NCI-H2081 (cell line): ENCODE results near the gene VPS26A.

Source experiments
- DNase-seq, 2 experiments: peaks; one replicate each; lab custom pipeline; 2025; lab: John Stamatoyannopoulos, UW

The VPS26A gene

GRCh38 chr10:69220507-69220906 lies 96.5 kb downstream of the VPS26A start:
- DNase-seq = no peak
